Right atrium auricular region (tissue), 2 donors: ENCODE results near the gene IL13. TPM values are rescaled to one million over a fixed set of nuclear protein-coding genes. Genes with fewer than 3 reads are reported as not detected.

Source experiments
- DNase-seq: peaks from one replicate; pipeline ENCODE4 v3.0.0-alpha.2; 2019; ENCODE audit warnings: low spot score
- H3K27ac ChIP-seq, 2 donors: fragments of 200-600 bp; sonication (generic); 1 replicate in 1 of 2; 2 replicates in 1 of 2; pipeline ENCODE4 v1.5.1; 2016 to 2019
- H3K27me3 ChIP-seq, 2 donors: fragments of 200-600 bp; sonication (generic); one replicate each; pipeline versions ENCODE4 v1.5.1 to v1.6.0; 2017 to 2019
- H3K36me3 ChIP-seq: fragments of 200-600 bp; sonication (generic); one replicate; pipeline ENCODE4 v1.5.1; 2016
- H3K4me1 ChIP-seq, 2 donors: fragments of 200-600 bp; sonication (generic); one replicate each; pipeline versions ENCODE4 v1.5.1 to v1.6.0; 2017 to 2019
- H3K4me3 ChIP-seq, 2 donors: fragments of 200-600 bp; sonication (generic); 1 replicate in 1 of 2; 2 replicates in 1 of 2; pipeline ENCODE4 v1.5.1; 2017 to 2019; ENCODE audit warnings: mild to moderate bottlenecking in 1 of 2, moderate library complexity in 1 of 2
- H3K9me3 ChIP-seq, 2 donors: fragments of 200-600 bp; sonication (generic); one replicate each; pipeline ENCODE4 v1.5.1; 2019
- total RNA-seq, 2 donors: library from RNA; depleted of rRNA; stranded (reverse); fragments of >200 nt; gene quantifications; one replicate each; pipeline ENCODE4 v1.1.0, GENCODE V29; 2016
- TF ChIP-seq, protein P1 (sequence below), 2 donors: fragments of 200-600 bp; sonication (generic); IDR thresholded peaks; one replicate each; pipeline ENCODE4 v1.5.1; 2019; ENCODE audit warnings: antibody characterized with exemption in 2 of 2

Gene IL13
- total RNA-seq, result not detected

DNA sequence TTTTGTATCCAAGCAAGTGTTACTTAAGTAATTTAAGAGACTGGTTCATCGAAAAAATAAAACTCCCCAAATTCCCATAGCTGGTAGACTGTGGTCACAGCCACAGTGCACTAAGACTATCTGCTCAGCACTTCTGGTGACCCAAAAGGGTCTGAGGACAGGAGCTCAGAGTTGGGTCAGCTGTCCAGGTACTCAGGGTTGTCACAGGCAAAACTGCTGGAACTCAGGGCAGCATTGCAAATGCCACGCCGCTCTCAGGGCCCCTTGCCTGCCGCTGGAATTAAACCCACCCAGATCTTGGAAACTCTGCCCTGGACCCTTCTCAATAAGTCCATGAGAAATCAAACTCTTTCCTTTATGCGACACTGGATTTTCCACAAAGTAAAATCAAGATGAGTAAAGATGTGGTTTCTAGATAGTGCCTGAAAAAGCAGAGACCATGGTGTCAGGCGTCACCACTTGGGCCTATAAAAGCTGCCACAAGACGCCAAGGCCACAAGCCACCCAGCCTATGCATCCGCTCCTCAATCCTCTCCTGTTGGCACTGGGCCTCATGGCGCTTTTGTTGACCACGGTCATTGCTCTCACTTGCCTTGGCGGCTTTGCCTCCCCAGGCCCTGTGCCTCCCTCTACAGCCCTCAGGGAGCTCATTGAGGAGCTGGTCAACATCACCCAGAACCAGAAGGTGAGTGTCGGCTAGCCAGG lies at the start of gene IL13:
IL13 (plus strand) TSS at position 498 of the 705 bp plus-strand sequence; CDS start at position 512, 14 bp downstream.
- no peak within 1 kb of the TSS for H3K27ac ChIP-seq
- H3K36me3 ChIP-seq, result no peaks in the 10 kb centered on the region
- TF ChIP-seq, protein P1, sequence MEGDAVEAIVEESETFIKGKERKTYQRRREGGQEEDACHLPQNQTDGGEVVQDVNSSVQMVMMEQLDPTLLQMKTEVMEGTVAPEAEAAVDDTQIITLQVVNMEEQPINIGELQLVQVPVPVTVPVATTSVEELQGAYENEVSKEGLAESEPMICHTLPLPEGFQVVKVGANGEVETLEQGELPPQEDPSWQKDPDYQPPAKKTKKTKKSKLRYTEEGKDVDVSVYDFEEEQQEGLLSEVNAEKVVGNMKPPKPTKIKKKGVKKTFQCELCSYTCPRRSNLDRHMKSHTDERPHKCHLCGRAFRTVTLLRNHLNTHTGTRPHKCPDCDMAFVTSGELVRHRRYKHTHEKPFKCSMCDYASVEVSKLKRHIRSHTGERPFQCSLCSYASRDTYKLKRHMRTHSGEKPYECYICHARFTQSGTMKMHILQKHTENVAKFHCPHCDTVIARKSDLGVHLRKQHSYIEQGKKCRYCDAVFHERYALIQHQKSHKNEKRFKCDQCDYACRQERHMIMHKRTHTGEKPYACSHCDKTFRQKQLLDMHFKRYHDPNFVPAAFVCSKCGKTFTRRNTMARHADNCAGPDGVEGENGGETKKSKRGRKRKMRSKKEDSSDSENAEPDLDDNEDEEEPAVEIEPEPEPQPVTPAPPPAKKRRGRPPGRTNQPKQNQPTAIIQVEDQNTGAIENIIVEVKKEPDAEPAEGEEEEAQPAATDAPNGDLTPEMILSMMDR (IDR thresholded peaks at IDR 0.05), result no peak
- H3K4me1 ChIP-seq, result peaks cover 0 to 13% of the 10 kb centered on the region in 2 donors
- DNase-seq, result no peak
- H3K27me3 ChIP-seq, result peaks cover 4 to 10% of the 10 kb centered on the region in 2 donors
- no peaks in the 10 kb centered on the region for H3K9me3 ChIP-seq
- no peak within 1 kb of the TSS for H3K4me3 ChIP-seq

DNA sequence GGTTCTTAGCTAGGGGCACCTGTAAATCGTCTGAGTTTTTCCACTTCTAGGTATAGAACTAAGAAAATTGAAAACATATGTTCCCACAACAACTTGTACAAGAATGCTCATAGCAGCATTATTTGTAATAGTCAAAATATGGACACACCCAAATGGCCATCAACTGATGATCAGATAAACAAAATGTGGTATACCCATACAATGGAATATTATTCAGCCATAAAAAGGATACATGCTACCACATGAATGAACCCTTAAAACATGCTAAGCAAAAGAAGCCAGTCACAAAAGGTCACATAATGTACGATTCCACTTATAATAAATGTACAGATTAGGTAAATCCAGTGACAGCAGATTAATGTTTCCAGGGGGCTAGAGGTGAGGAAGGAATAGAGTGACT lies 46.0 kb upstream of the IL13 start:
- H3K36me3 ChIP-seq, result peaks cover 51% of the 10 kb centered on the region
- no peak for DNase-seq
- no peaks in the 10 kb centered on the region for H3K9me3 ChIP-seq
- H3K27ac ChIP-seq, result no peak overlapping the region
- H3K4me3 ChIP-seq, result no peak overlapping the region
- H3K27me3 ChIP-seq, result no peaks in the 10 kb centered on the region
- H3K4me1 ChIP-seq, result no peaks in the 10 kb centered on the region
- TF ChIP-seq, protein P1 (IDR thresholded peaks at IDR 0.05), result no peak

DNA sequence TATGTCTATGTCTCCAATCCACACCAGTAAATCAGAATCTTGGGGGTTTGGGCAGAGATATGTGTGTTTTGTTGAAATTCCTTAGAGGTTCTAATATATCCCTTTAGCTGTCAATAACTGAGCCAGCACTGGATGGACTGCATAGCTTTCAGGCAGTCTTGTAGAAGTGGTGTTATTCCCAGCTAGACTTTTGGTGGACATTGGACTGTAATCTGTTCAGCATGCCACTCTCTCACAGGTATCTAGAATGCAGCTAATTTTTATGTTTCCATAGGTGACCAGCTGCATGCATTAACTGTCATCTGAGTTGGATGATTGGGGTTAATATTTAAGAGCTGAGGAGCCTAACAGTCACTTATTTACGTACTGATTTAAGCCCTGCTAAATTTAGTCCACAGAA lies 45.1 kb upstream of the IL13 start:
- Histone ChIP-seq H3K27me3 (no peaks in the 10 kb centered on the region), H3K9me3 (no peaks in the 10 kb centered on the region), H3K27ac (no peak overlapping the region), H3K4me3 (no peak overlapping the region), H3K36me3 (peaks cover 53% of the 10 kb centered on the region), H3K4me1 (no peaks in the 10 kb centered on the region)
- TF ChIP-seq, protein P1 (IDR thresholded peaks at IDR 0.05), result no peak
- DNase-seq, result no peak

DNA sequence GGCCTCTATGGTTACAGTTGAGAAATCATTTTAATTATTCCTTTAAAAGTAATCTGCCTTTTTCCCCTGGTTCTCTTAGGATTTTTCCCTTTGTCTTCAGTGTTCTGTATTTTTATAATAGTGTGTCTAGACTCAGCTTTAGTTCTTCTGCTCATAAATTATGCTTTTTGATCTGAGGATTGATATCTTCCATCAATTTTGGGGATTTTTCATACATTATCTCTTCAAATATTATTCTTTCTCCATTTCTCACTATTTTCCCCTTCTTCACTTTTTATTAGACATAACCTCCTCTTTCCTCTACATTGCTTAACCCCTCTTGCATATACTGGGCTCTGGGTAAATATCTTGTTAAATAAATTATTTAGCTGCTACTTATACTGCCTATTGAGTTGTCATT lies 36.3 kb upstream of the IL13 start:
- TF ChIP-seq, protein P1 (IDR thresholded peaks at IDR 0.05), result no peak
- no peak for DNase-seq
- H3K4me3 ChIP-seq, result no peak overlapping the region
- H3K36me3 ChIP-seq, result peaks cover 23% of the 10 kb centered on the region
- no peaks in the 10 kb centered on the region for H3K9me3 ChIP-seq
- no peaks in the 10 kb centered on the region for H3K27me3 ChIP-seq
- no peak overlapping the region for H3K27ac ChIP-seq
- H3K4me1 ChIP-seq, result no peaks in the 10 kb centered on the region

DNA sequence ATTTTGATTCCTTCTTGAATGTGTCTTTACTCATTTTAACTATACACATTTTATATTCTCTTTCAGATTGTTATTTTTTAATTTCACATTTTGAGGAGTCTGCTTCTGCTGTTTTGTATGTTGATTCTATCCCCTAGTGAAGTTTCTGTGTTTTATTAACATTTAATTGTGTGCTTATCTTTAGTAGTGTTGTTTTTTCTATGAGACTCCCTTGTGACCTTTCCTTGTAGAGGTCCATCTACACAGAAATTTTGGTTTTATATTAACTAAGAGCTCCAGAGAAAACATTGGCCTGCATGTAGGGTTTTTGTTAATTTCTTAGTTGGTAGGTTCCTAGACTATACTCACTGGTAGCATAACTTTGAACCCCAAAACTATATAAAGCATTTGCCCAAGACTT lies 35.4 kb upstream of the IL13 start:
- TF ChIP-seq, protein P1 (IDR thresholded peaks at IDR 0.05), result no peak
- no peak overlapping the region for H3K4me3 ChIP-seq
- DNase-seq, result no peak
- H3K36me3 ChIP-seq, result peaks cover 18% of the 10 kb centered on the region
- no peaks in the 10 kb centered on the region for H3K9me3 ChIP-seq
- no peaks in the 10 kb centered on the region for H3K4me1 ChIP-seq
- no peaks in the 10 kb centered on the region for H3K27me3 ChIP-seq
- no peak overlapping the region for H3K27ac ChIP-seq

DNA sequence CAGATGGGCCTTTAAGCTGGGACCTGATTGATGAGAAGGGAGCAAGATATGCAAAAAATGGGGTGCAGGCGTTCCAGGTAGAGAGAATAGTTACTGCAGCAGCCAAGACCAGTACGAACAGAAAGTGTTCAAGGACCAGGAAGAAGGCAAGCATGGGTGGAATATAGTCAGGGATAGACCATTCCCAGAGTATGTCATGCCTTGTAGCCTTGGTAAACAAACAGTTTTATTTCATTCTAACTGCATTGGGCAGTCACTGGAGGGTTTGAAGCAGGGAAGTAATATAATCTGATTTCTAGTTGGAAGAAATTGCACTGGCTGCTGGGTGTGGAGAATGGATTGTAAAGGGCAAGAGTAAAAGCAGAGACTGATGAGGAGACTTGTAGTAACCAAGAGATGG lies 30.5 kb upstream of the IL13 start:
- no peaks in the 10 kb centered on the region for H3K4me1 ChIP-seq
- peaks cover 7% of the 10 kb centered on the region for H3K36me3 ChIP-seq
- H3K27ac ChIP-seq, result no peak overlapping the region
- H3K4me3 ChIP-seq, result no peak overlapping the region
- no peaks in the 10 kb centered on the region for H3K27me3 ChIP-seq
- H3K9me3 ChIP-seq, result no peaks in the 10 kb centered on the region
- TF ChIP-seq, protein P1 (IDR thresholded peaks at IDR 0.05), result no peak
- DNase-seq, result no peak
